Heart right ventricle (tissue), 16 donors: ENCODE data around the gene ACBD3. TPM values are rescaled to one million over a fixed set of nuclear protein-coding genes. Genes with fewer than 3 reads are reported as not detected.

Experiments used
- ATAC-seq, 8 donors: fragments of 200-7000 bp; cut with Tn5 transposase; one replicate each; pipeline ENCODE4 v1.9.1; 2020; ENCODE audit warnings: mild to moderate bottlenecking in 8 of 8, moderate library complexity in 8 of 8, moderate number of reproducible peaks in 1 of 8
- DNase-seq, 2 donors: peaks; one replicate each; pipeline ENCODE4 v3.0.0-alpha.2; 2020
- H3K27ac ChIP-seq, 10 donors: fragments of 200-600 bp; sonication (generic) in 2 of 10; one replicate each; pipeline versions ENCODE4 v1.5.0 to v1.8.0; 2020 to 2022; ENCODE audit warnings: mild to moderate bottlenecking in 3 of 10
- H3K27me3 ChIP-seq, 7 donors: fragments of 200-600 bp; one replicate each; pipeline ENCODE4 v1.8.0; 2021 to 2022; ENCODE audit warnings: mild to moderate bottlenecking in 2 of 7
- H3K36me3 ChIP-seq, 9 donors: fragments of 200-600 bp; sonication (generic) in 1 of 9; one replicate each; pipeline versions ENCODE4 v1.5.0 to v1.8.0; 2020 to 2022; ENCODE audit warnings: mild to moderate bottlenecking in 2 of 9
- H3K4me1 ChIP-seq, 9 donors: fragments of 200-600 bp; sonication (generic) in 1 of 9; one replicate each; pipeline versions ENCODE4 v1.5.0 to v1.8.0; 2020 to 2022; ENCODE audit warnings: mild to moderate bottlenecking in 4 of 9
- H3K4me3 ChIP-seq, 10 donors: fragments of 200-600 bp; sonication (generic) in 2 of 10; one replicate each; pipeline versions ENCODE4 v1.5.0 to v1.8.0; 2020 to 2022; ENCODE audit warnings: mild to moderate bottlenecking in 7 of 10, moderate library complexity in 2 of 10
- H3K9me3 ChIP-seq, 11 donors: fragments of 200-600 bp in 10 of 11; sonication (generic) in 2 of 11; one replicate each; pipeline versions ENCODE4 v1.5.0 to v1.8.0; 2013 to 2022; ENCODE audit warnings: mild to moderate bottlenecking in 2 of 11, control low read depth in 1 of 11, moderate library complexity in 1 of 11
- WGBS, 2 donors: extraction: QIAGEN DNeasy Blood & Tissue Kit; methylation state at CpG; one replicate each; pipeline ENCODE4 v1.1.7; 2013; ENCODE audit warnings: inconsistent platforms in 1 of 2; 5-methylcytosine and 5-hydroxymethylcytosine counted together
- intact Hi-C, 10 donors: fragments of 100-400 bp; cut with DNase I; formaldehyde crosslinking; loops; one replicate each; pipeline versions ENCODE4 v1.11.1 to v1.14.2; 2022
- polyA plus RNA-seq, 2 donors: library from polyadenylated mRNA; stranded (reverse); fragments of 200-250 nt; gene quantifications; one replicate each; pipeline ENCODE4 v1.2.3, GENCODE V29; 2013
- total RNA-seq, 10 donors: library from RNA; stranded (reverse); fragmentation: NEBNext Ultra II Directional in 3 of 10; extraction: Animal tissue kit (Norgen Biotek cat#: 25700) in 3 of 10; gene quantifications; one replicate each; pipeline versions ENCODE4 v1.2.1 to v1.2.4, GENCODE V29; 2021 to 2023
- TF ChIP-seq, protein P1 (sequence below), 9 donors: fragments of 200-600 bp; sonication (generic) in 2 of 9; IDR thresholded peaks; one replicate each; pipeline versions ENCODE4 v1.5.0 to v1.8.0; 2021 to 2022; ENCODE audit warnings: antibody characterized with exemption in 9 of 9, mild to moderate bottlenecking in 5 of 9, moderate library complexity in 1 of 9
- donor health status: Arrhythmogenic right ventricular cardiomyopathy.
- donor health status: ischemic (EF 13 %, LVEDD 7.1; RV severe dilation, severe dysfunction).
- donor health status: healthy with polysubstance abuse.
- donor health status: DM: no; HTN: yes; CAD: no.
- donor health status: DM: no; HTN: no; CAD: no.
- donor health status: ischemic (EF 25% LVEDD 6.9; RV normal size, moderate dysfunction).
- donor health status: ischemic (EF 25% LVEDD 5.7; RV mildly dilated, moderate dysfunction).
- donor health status: healthy.
- donor health status: DM: yes; HTN: yes; CAD: no.
- donor health status: Ischemic cardiomyopathy.
- donor health status: ischemic (EF 35%, LVEDD 5.7; RV mildly dilated, moderate dysfunction).
- donor health status: nonischemic (EF 11% LVEDD 7.7; RV severe dilation, severe dysfunction).
- donor health status: DM: yes; HTN: yes; CAD: no.
- donor health status: PGD.
- donor health status: ischemic (EF 29% LVEDD 5.4; RV normal size, mild dysfunction).
- donor health status: nonischemic (EF 23%, LVEDD 6.1; RV moderate dilation, normal function).

Gene ACBD3
- total and polyA plus RNA-seq, 12 donors = 9.3 to 39.1 (median 32.4) TPM

DNA sequence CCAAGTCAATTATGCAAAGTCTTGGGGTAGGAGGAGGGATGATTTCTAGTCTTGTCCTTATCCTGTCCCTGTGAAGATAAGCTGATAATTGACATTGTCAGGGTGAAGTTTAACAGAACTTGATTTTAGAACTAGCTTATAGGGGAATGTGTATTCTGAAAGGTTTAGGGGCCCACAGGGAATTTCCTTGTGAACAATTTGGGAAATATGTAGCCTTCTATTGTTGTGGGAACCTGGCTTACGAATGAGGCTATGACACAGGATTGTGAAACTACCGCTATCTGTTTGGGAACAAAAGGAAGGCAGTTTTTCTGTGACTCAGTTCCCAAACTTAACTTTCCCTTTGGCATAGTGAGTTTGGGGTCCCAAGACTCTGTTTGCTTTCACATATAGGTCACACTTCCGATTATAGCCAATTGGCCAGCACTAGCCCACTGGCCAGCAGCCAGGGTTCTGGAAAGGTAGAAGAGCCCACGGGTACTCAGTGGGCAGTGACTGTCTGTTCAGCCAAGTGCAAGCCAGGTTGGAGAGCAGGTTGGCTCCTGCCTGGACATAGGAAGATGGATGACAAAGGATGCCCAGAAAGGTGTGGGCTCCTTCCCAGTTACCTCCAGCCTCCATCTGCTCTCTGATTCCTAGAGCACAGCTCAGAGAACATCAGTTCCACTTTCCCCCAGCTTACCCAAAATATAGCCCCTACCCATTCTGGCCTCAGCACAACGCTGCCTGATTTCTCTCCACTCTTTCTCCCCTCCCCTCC is 88.5 kb downstream of the ACBD3 start:
- TF ChIP-seq, protein P1, sequence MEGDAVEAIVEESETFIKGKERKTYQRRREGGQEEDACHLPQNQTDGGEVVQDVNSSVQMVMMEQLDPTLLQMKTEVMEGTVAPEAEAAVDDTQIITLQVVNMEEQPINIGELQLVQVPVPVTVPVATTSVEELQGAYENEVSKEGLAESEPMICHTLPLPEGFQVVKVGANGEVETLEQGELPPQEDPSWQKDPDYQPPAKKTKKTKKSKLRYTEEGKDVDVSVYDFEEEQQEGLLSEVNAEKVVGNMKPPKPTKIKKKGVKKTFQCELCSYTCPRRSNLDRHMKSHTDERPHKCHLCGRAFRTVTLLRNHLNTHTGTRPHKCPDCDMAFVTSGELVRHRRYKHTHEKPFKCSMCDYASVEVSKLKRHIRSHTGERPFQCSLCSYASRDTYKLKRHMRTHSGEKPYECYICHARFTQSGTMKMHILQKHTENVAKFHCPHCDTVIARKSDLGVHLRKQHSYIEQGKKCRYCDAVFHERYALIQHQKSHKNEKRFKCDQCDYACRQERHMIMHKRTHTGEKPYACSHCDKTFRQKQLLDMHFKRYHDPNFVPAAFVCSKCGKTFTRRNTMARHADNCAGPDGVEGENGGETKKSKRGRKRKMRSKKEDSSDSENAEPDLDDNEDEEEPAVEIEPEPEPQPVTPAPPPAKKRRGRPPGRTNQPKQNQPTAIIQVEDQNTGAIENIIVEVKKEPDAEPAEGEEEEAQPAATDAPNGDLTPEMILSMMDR (IDR thresholded peaks at IDR 0.05) = no peak
- Histone ChIP-seq H3K4me1 (peaks cover 0 to 15% (median 8%) of the 10 kb centered on the region in 9 donors), H3K36me3 (no peaks in the 10 kb centered on the region), H3K27ac (no peak overlapping the region), H3K9me3 (no peaks in the 10 kb centered on the region), H3K27me3 (no peaks in the 10 kb centered on the region), H3K4me3 (no peak overlapping the region)
- DNase-seq (no peak), ATAC-seq (no peak)
- intact Hi-C loops = no loop called here
- WGBS, 2 donors = 76 to 78% methylated on average over 5 of the region's 5 CpGs

DNA sequence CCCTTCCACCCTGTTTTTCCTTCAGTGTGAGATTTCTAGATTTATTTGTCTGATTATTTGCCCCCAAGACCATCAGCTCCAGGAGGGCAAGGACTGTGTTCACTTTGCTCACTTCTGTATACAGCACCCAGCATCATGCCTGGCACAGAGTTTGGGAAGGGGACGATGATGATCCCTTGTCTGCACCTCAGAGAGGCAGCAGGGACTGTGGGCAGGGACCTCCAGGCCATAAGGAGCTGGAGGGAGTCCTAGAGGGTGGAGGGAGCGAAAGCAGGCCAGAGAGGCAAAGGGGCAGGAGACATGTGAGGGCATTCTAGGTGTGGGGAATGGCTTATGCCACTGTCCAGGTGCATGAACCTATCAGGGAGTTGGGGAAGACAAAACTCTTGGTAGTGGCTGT is 91.3 kb downstream of the ACBD3 start:
- Histone ChIP-seq H3K9me3 (no peaks in the 10 kb centered on the region), H3K36me3 (no peaks in the 10 kb centered on the region), H3K27ac (no peak overlapping the region), H3K27me3 (no peaks in the 10 kb centered on the region), H3K4me3 (no peak overlapping the region), H3K4me1 (peaks cover 0 to 6% (median 5%) of the 10 kb centered on the region in 9 donors)
- intact Hi-C loops = no loop called here
- DNase-seq = no peak
- no peak for ATAC-seq
- 88 to 95% methylated on average over 2 of the region's 2 CpGs for WGBS, 2 donors
- TF ChIP-seq, protein P1 (IDR thresholded peaks at IDR 0.05) = no peak

Other genes with a start within 250 kb of the ACBD3 start
- 1 to 10 TPM in 2 of 10 donors, under 1 TPM in 8; 0.23 to 1.4 (median 0.65) TPM for gene LEFTY2, start 245.5 kb downstream of the ACBD3 start, total RNA-seq
- gene LEFTY2, start 245.5 kb downstream of the ACBD3 start, polyA plus RNA-seq = under 1 TPM; 0.29 to 0.35 TPM
- 10 to 100 TPM; 10.3 to 20.3 (median 13.9) TPM for gene SDE2, start 187.4 kb downstream of the ACBD3 start, total RNA-seq
- gene SDE2, start 187.4 kb downstream of the ACBD3 start, polyA plus RNA-seq = 1 to 10 TPM; 3.1 to 4.7 TPM
- gene H3-3A, start 124.0 kb downstream of the ACBD3 start, total RNA-seq = 100 to 1,000 TPM; 259 to 374 (median 304) TPM
- gene H3-3A, start 124.0 kb downstream of the ACBD3 start, polyA plus RNA-seq = 100 to 1,000 TPM; 427 to 452 TPM
- under 1 TPM in 3 of 10 donors, not detected in 7; 0.28 to 0.37 (median 0.32) TPM for gene MIXL1, start 36.9 kb upstream of the ACBD3 start, total RNA-seq
- gene MIXL1, start 36.9 kb upstream of the ACBD3 start, polyA plus RNA-seq = under 1 TPM in 1 of 2 donors, not detected in 1; 0.01 TPM
- gene LIN9, start 122.4 kb upstream of the ACBD3 start, total RNA-seq = 10 to 100 TPM in 9 of 10 donors, 1 to 10 TPM in 1; 7.9 to 25.6 (median 19.2) TPM
- 10 to 100 TPM in 1 of 2 donors, 1 to 10 TPM in 1; 5.8 to 17.5 TPM for gene LIN9, start 122.4 kb upstream of the ACBD3 start, polyA plus RNA-seq
- gene PARP1, start 221.4 kb upstream of the ACBD3 start, total RNA-seq = 100 to 1,000 TPM in 9 of 10 donors, 10 to 100 TPM in 1; 98.9 to 154 (median 111) TPM
- gene PARP1, start 221.4 kb upstream of the ACBD3 start, polyA plus RNA-seq = 10 to 100 TPM; 36.1 to 70.0 TPM